ENCODE results near the gene MAP3K2.

MAP3K2 gene

GRCh38 chr2:127419112-127419430 is 31.3 kb upstream of the MAP3K2 start:
- TF ChIP-seq ZFX (IDR thresholded peaks at IDR 0.05; ENCODE audit: borderline replicate concordance) = no peak
- no peak for TF ChIP-seq CTCF (IDR thresholded peaks at IDR 0.05)

GRCh38 chr2:127418300-127419111 is 30.7 kb upstream of the MAP3K2 start, which contains the start of gene PROC:
Gene PROC (plus strand): TSS chr2:127418427. CDS start chr2:127419943, 1,516 bp downstream.
- TF ChIP-seq ZFX (IDR thresholded peaks at IDR 0.05; ENCODE audit: borderline replicate concordance) = no peak
- H3K27ac ChIP-seq = no peak within 1 kb of the TSS

More at GRCh38 chr2:127419112-127419430, 31.3 kb upstream of the MAP3K2 start:
- H3K27ac ChIP-seq = no peak overlapping the region

GRCh38 chr2:127417406-127417805 is 29.6 kb upstream of the MAP3K2 start:
- TF ChIP-seq CTCF (IDR thresholded peaks at IDR 0.05) (no peak), ZFX (IDR thresholded peaks at IDR 0.05; ENCODE audit: borderline replicate concordance) (no peak)
- H3K27ac ChIP-seq = no peak overlapping the region

GRCh38 chr2:127416506-127417001 is 28.8 kb upstream of the MAP3K2 start:
- no peak overlapping the region for H3K27ac ChIP-seq
- no peak for TF ChIP-seq ZFX (IDR thresholded peaks at IDR 0.05; ENCODE audit: borderline replicate concordance)
- TF ChIP-seq CTCF (IDR thresholded peaks at IDR 0.05) = no peak

- H3K27ac ChIP-seq = no peak overlapping the region
These were observed 28.1 kb upstream of the MAP3K2 start for GRCh38 chr2:127415593-127416505.

GRCh38 chr2:127414638-127415592 is 27.1 kb upstream of the MAP3K2 start:
- TF ChIP-seq CTCF (IDR thresholded peaks at IDR 0.05) (no peak), ZFX (IDR thresholded peaks at IDR 0.05; ENCODE audit: borderline replicate concordance) (no peak)
- no peak overlapping the region for H3K27ac ChIP-seq

More at GRCh38 chr2:127415593-127416505, 28.1 kb upstream of the MAP3K2 start:
- TF ChIP-seq CTCF (IDR thresholded peaks at IDR 0.05) (peak; percentile 75), ZFX (IDR thresholded peaks at IDR 0.05; ENCODE audit: borderline replicate concordance) (no peak)

All from 22Rv1 (cell line).